Measurements from ENCODE around the gene SPON1. TPM values are rescaled to one million over a fixed set of nuclear protein-coding genes. Genes with fewer than 3 reads are reported as not detected.

The SPON1 gene
- total and polyA plus RNA-seq, 2 of the 8 experiments (the other 6 are each of a cell fraction or from before 2014, with no cell fraction given), result 1.5 to 5.4 TPM

- no peak for TF ChIP-seq TAF7 (optimal IDR thresholded peaks at IDR 0.05; ENCODE audit: borderline replicate concordance, low read depth, low read length)
Observed at GRCh38 chr11:13944911-13945425, 17.6 kb upstream of the SPON1 start (continued).
